Stimulated activated CD8-positive, alpha-beta memory T cell treated with anti-CD3 and anti-CD28 coated beads, Interleukin-7, amount 100 ng/mL, for 48 hours (primary cell): Measurements from ENCODE around the gene CALM1.

ENCODE experiments used
- DNase-seq, 2 donors: peaks; one replicate each; pipeline ENCODE4 v3.0.0-alpha.2; 2020; ENCODE audit warnings: low read depth in 1 of 2; ENCODE audit errors: extremely low read depth in 1 of 2

The CALM1 gene

GRCh38 chr14:90396341-90397339 is at the start of gene CALM1:
CALM1 (plus strand) TSS chr14:90397029; CDS start chr14:90397231, 202 bp downstream.
- DNase-seq: peak; percentile 83 to 94

- DNase-seq: no peak
Measured at GRCh38 chr14:90348270-90348669, 48.6 kb upstream of the CALM1 start.

- DNase-seq: no peak
Measured at GRCh38 chr14:90349739-90350138, 47.1 kb upstream of the CALM1 start.

GRCh38 chr14:90354551-90355298 is 42.1 kb upstream of the CALM1 start:
- DNase-seq: no peak

GRCh38 chr14:90355540-90356518 is 41.0 kb upstream of the CALM1 start:
- no peak for DNase-seq

- no peak for DNase-seq
Measured at GRCh38 chr14:90356925-90357324, 39.9 kb upstream of the CALM1 start.

- DNase-seq: no peak
Measured at GRCh38 chr14:90358359-90358758, 38.5 kb upstream of the CALM1 start.

- no peak for DNase-seq
Measured at GRCh38 chr14:90361865-90362557, 34.8 kb upstream of the CALM1 start.

- no peak for DNase-seq
Measured at GRCh38 chr14:90362558-90362896, 34.3 kb upstream of the CALM1 start.

GRCh38 chr14:90368946-90369721 is 27.7 kb upstream of the CALM1 start:
- DNase-seq: no peak

- DNase-seq: no peak
Measured at GRCh38 chr14:90373887-90374286, 22.9 kb upstream of the CALM1 start.

- no peak for DNase-seq
Measured at GRCh38 chr14:90374813-90375212, 22.0 kb upstream of the CALM1 start.

GRCh38 chr14:90375934-90376333 is 20.9 kb upstream of the CALM1 start:
- DNase-seq: no peak

GRCh38 chr14:90378249-90378648 is 18.6 kb upstream of the CALM1 start:
- no peak for DNase-seq

GRCh38 chr14:90379106-90379505 is 17.7 kb upstream of the CALM1 start:
- no peak for DNase-seq

- DNase-seq: no peak
Measured at GRCh38 chr14:90381011-90381786, 15.6 kb upstream of the CALM1 start.

- no peak for DNase-seq
Measured at GRCh38 chr14:90381999-90382451, 14.8 kb upstream of the CALM1 start.

GRCh38 chr14:90382491-90383125 is 14.2 kb upstream of the CALM1 start:
- DNase-seq: peak in 1 of 2 donors; percentile 27
